Endodermal cell (in vitro differentiated cells): ENCODE measurements around the gene CAV3. TPM values are rescaled to one million over a fixed set of nuclear protein-coding genes. Genes with fewer than 3 reads are reported as not detected.

ENCODE experiments used
- DNase-seq: peaks from one replicate; pipeline ENCODE4 v3.0.0-alpha.2; 2017
- H3K27ac ChIP-seq: 2 replicates; pipeline ENCODE4 v1.5.1; 2013; ENCODE audit warnings: mild to moderate bottlenecking, low read depth, low read length, moderate library complexity
- H3K27me3 ChIP-seq: 2 replicates; pipeline ENCODE4 v1.6.1; 2013; ENCODE audit warnings: mild to moderate bottlenecking, low read length, moderate library complexity; ENCODE audit not compliant: insufficient read depth, control insufficient read depth, poor library complexity, severe bottlenecking
- H3K36me3 ChIP-seq: 2 replicates; pipeline ENCODE4 v1.7.0; 2013; ENCODE audit warnings: mild to moderate bottlenecking, low read length, moderate library complexity; ENCODE audit not compliant: control insufficient read depth, insufficient read depth
- H3K4me1 ChIP-seq: one replicate; pipeline ENCODE4 v1.7.0; 2013; ENCODE audit warnings: low read length; ENCODE audit not compliant: control insufficient read depth, insufficient read depth
- H3K4me3 ChIP-seq: 2 replicates; pipeline ENCODE4 v1.5.1; 2013; ENCODE audit warnings: mild to moderate bottlenecking, low read length, moderate library complexity
- H3K9ac ChIP-seq: 2 replicates; pipeline ENCODE4 v1.6.1; 2013; ENCODE audit warnings: mild to moderate bottlenecking, low read length, moderate library complexity; ENCODE audit not compliant: poor library complexity, severe bottlenecking; ENCODE audit errors: extremely low read depth
- H3K9me3 ChIP-seq: 2 replicates; pipeline ENCODE4 v1.6.1; 2013; ENCODE audit warnings: mild to moderate bottlenecking, low read length, moderate library complexity; ENCODE audit not compliant: control insufficient read depth
- H3K27ac Mint-ChIP-seq: 2 replicates; pipeline ENCODE4 v1.8.0; 2020; ENCODE audit warnings: mixed read lengths
- H3K27me3 Mint-ChIP-seq: 2 replicates; pipeline ENCODE4 v1.8.0; 2021; ENCODE audit warnings: mild to moderate bottlenecking, mixed read lengths; ENCODE audit not compliant: insufficient read depth
- H3K36me3 Mint-ChIP-seq: 2 replicates; pipeline ENCODE4 v1.8.0; 2020; ENCODE audit warnings: low read depth, mixed read lengths
- H3K4me1 Mint-ChIP-seq: 2 replicates; pipeline ENCODE4 v1.8.0; 2020; ENCODE audit warnings: mixed read lengths
- H3K4me3 Mint-ChIP-seq: 2 replicates; pipeline ENCODE4 v1.8.0; 2020; ENCODE audit warnings: mild to moderate bottlenecking, moderate library complexity, mixed read lengths
- H3K9me3 Mint-ChIP-seq: 2 replicates; pipeline ENCODE4 v1.8.0; 2020; ENCODE audit warnings: mild to moderate bottlenecking, mixed read lengths
- CTCF ChIP-seq: fragments of 200-600 bp; sonication (generic); conservative IDR thresholded peaks from 2 replicates; pipeline ENCODE4 v1.5.0; 2021; ENCODE audit warnings: antibody characterized with exemption, mild to moderate bottlenecking
- WGBS, 2 experiments: methylation state at CpG; one replicate each; pipeline versions ENCODE4 v1.1.5 to v1.1.7; 2013; ENCODE audit warnings: missing lambda C conversion rate in 2 of 2, mixed read lengths in 1 of 2; ENCODE audit not compliant: insufficient coverage in 1 of 2, insufficient read length in 1 of 2; 5-methylcytosine and 5-hydroxymethylcytosine counted together
- total RNA-seq, 2 donors: library from RNA; stranded (reverse); fragmentation: NEBNext Ultra II Directional in 1 of 2; extraction: Animal tissue kit (Norgen Biotek cat#: 25700) in 1 of 2; gene quantifications; 2 replicates in 1 of 2; 3 replicates in 1 of 2; pipeline ENCODE4 v1.2.1, GENCODE V29; 2021

The CAV3 gene
- total RNA-seq, 2 donors from 2014 or later, result not detected

- WGBS, 2 experiments, result 76 to 83% methylated on average over 3 of the region's 3 CpGs
- Mint-ChIP-seq H3K9me3 (no peaks in the 10 kb centered on the region), H3K4me3 (no peak overlapping the region), H3K27me3 (peaks cover 7% of the 10 kb centered on the region), H3K4me1 (peaks cover 11% of the 10 kb centered on the region), H3K27ac (no peak overlapping the region), H3K36me3 (no peaks in the 10 kb centered on the region)
- H3K4me1 ChIP-seq, result peaks cover 4% of the 10 kb centered on the region
- no peaks in the 10 kb centered on the region for H3K9me3 ChIP-seq
- H3K36me3 ChIP-seq, result no peaks in the 10 kb centered on the region
- no peak overlapping the region for H3K27ac ChIP-seq
- no peak overlapping the region for H3K4me3 ChIP-seq
- H3K27me3 ChIP-seq, result no peaks in the 10 kb centered on the region
- H3K9ac ChIP-seq, result no peak overlapping the region
- DNase-seq, result no peak
- no peak for TF ChIP-seq CTCF
These were observed 5.0 kb downstream of the CAV3 start for GRCh38 chr3:8738639-8739038.

GRCh38 chr3:8739757-8740504, 6.3 kb downstream of the CAV3 start:
- Histone ChIP-seq H3K9ac (no peak overlapping the region), H3K27me3 (no peaks in the 10 kb centered on the region), H3K4me1 (peaks cover 4% of the 10 kb centered on the region), H3K9me3 (no peaks in the 10 kb centered on the region), H3K27ac (no peak overlapping the region), H3K4me3 (no peak overlapping the region), H3K36me3 (no peaks in the 10 kb centered on the region)
- Mint-ChIP-seq H3K27me3 (peaks cover 7% of the 10 kb centered on the region), H3K4me1 (peaks cover 15% of the 10 kb centered on the region), H3K4me3 (no peak overlapping the region), H3K36me3 (no peaks in the 10 kb centered on the region), H3K27ac (no peak overlapping the region), H3K9me3 (no peaks in the 10 kb centered on the region)
- no peak for TF ChIP-seq CTCF
- no peak for DNase-seq
- 93 to 100% methylated on average over 2 to 5 of the region's 5 CpGs for whole genome bisulfite sequencing, 2 experiments

- Histone ChIP-seq H3K36me3 (no peaks in the 10 kb centered on the region), H3K4me1 (peaks cover 4% of the 10 kb centered on the region), H3K9me3 (no peaks in the 10 kb centered on the region), H3K27ac (no peak overlapping the region), H3K27me3 (no peaks in the 10 kb centered on the region), H3K9ac (no peak overlapping the region), H3K4me3 (peak overlapping the region; percentile 8)
- TF ChIP-seq CTCF, result no peak
- 22 to 38% methylated on average over 4 to 13 of the region's 13 CpGs for WGBS, 2 experiments
- H3K27me3 Mint-ChIP-seq, result peaks cover 7% of the 10 kb centered on the region
- H3K4me3 Mint-ChIP-seq, result peak overlapping the region; percentile 28
- no peaks in the 10 kb centered on the region for H3K36me3 Mint-ChIP-seq
- H3K9me3 Mint-ChIP-seq, result no peaks in the 10 kb centered on the region
- H3K4me1 Mint-ChIP-seq, result peaks cover 15% of the 10 kb centered on the region
- DNase-seq, result peak; percentile 92
- H3K27ac Mint-ChIP-seq, result peak overlapping the region; percentile 78
These were observed 8.1 kb downstream of the CAV3 start for GRCh38 chr3:8741581-8742261.
